H7 (cell line): ENCODE measurements around the gene C4orf50. TPM values are rescaled to one million over a fixed set of nuclear protein-coding genes. Genes with fewer than 3 reads are reported as not detected.

Experiments used
- DNase-seq: peaks from one replicate; pipeline ENCODE4 v3.0.0; 2012
- H3K27me3 ChIP-seq: 2 replicates; pipeline ENCODE4 v1.6.0; 2011; ENCODE audit warnings: mild to moderate bottlenecking, low read length; ENCODE audit not compliant: control insufficient read depth, insufficient read depth
- H3K36me3 ChIP-seq: replicated peaks from 2 replicates; pipeline ENCODE4 v1.5.1; 2011; ENCODE audit warnings: low read length; ENCODE audit not compliant: control insufficient read depth, insufficient read depth
- H3K4me3 ChIP-seq: 2 replicates; pipeline ENCODE4 v1.5.1; 2011; ENCODE audit warnings: low read depth, mild to moderate bottlenecking, control low read depth, low read length, moderate library complexity; ENCODE audit not compliant: insufficient read depth
- total RNA-seq: library from RNA; depleted of rRNA; stranded (reverse); fragments of >200 nt; shearing (Covaris generic); gene quantifications from 2 replicates; pipeline ENCODE4 v1.2.3, GENCODE V29; 2014

C4orf50 gene
- total RNA-seq, 1 experiment from 2014 or later: 0.10 TPM

DNA sequence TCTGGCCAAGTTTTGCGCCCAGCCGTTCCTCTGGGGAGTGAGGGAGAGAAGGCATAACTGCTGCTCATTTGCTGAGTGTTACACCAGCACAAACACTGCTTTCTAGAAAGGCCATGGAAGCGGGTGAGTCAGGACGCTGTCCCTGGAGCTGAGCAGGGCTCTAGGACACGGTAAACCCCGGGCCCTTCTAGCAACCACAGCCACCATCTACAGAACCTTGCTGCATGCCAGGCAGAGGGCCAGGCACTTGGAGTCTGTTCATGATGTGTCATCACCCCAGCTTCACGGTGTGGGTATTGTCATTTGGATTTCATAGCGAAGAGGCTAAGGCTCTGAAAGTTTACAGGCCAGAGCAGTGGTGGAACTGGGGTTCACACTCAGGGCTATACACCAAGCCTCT lies 31.8 kb upstream of the C4orf50 start:
- Histone ChIP-seq H3K36me3 (no peaks in the 10 kb centered on the region), H3K27me3 (no peaks in the 10 kb centered on the region; the same call in 1 of the 2 replicates), H3K4me3 (no peak overlapping the region)
- DNase-seq: no peak

DNA sequence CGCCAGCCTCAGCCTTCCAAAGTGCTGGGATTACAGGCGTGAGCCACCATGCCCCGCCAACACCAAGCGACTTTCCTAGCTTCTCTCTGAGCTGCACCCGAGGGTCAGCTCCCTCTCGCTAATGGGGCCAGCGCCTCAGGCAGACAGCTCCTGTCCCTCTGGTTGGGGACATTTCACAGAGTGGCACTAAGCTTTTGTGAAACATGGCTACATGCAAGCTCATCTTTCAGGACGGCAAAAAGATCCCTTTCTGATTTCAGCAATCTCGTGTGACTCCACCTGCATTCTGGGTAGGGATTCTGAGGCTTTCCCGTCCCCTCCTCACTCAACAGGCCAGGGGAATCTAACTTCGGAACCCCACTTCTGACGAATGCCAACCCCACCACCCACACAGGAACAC lies 31.0 kb upstream of the C4orf50 start:
- no peaks in the 10 kb centered on the region for H3K36me3 ChIP-seq
- no peak overlapping the region for H3K4me3 ChIP-seq
- H3K27me3 ChIP-seq: no peaks in the 10 kb centered on the region; the same call in 1 of the 2 replicates
- DNase-seq: no peak

DNA sequence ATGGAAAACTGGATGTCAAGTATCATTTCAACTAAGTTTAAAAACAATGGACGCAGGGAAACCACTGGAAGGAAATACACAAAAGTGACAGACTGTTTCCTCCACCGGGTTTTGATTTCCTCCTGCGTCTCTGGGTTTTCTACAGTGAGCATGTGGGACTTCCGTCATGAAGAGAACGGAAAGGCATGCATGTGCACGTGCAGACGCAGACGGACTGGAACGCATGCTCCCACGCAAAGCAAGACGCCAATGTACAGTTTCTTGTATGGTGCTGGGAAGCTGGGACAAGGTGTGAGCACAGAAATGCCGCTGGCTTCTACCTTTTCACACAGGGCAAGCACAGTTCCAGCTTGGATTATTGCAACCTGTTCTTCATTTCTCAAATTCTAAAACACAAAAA lies 30.3 kb upstream of the C4orf50 start:
- no peak overlapping the region for H3K4me3 ChIP-seq
- no peaks in the 10 kb centered on the region; the same call in 1 of the 2 replicates for H3K27me3 ChIP-seq
- H3K36me3 ChIP-seq: no peaks in the 10 kb centered on the region
- no peak for DNase-seq

DNA sequence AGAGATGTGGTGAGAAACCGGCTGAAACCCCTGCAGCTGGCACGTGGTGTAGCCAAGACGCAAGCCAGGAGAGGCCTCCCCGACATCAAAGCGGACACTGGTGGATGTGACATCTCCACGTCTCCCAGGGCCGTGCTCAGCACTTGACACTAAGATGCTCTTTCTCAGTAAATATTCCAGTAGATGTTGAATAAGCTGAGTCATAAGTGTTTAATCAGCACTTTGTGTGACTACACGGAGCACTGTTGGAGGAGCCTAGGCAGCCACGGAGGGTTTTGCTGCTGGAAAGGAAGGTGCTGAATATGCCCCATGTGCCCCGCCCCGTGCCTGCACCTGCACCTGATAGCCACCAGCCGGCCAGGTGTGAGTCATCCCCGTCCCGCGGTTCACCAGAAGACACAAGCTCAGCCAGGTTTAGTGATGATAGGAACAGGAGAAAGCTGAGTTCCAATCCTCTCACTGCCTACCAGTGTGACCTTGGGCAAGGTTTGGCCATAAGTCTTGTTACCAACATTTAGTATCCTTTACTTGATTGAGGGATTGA lies 29.0 kb upstream of the C4orf50 start:
- H3K4me3 ChIP-seq: no peak overlapping the region
- H3K36me3 ChIP-seq: no peaks in the 10 kb centered on the region
- peak; percentile 80 for DNase-seq

DNA sequence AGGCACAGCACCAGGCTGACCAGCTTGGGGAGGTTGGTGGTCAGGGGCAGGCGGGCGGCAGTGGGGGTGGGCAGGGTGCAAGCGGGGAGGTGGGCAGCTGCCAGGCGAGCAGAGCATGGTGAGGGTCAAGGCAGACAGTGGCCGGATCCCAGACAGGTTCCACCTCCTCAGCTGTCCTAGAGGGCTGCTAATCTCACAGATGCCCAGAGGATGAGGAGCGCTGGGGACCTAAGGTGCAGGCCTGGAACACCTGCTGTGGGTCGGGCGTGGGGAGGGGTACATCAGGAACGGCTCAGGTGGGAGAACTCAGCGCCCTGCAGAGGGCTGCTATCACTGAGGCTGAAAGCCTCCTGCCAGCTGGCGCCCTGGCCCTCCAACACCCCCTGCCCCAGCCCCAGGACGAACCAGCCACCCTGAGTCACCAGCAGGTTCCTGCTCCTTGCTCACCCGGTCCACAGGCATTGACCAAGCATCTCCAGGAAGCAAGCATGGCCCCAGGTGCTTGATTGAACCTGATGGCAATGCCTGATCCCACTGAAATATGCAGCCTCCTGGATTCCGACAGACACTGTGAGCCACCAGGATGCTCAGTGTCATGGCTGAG lies 28.4 kb upstream of the C4orf50 start:
- H3K4me3 ChIP-seq: no peak overlapping the region
- no peaks in the 10 kb centered on the region for H3K36me3 ChIP-seq
- DNase-seq: no peak
- H3K27me3 ChIP-seq: no peaks in the 10 kb centered on the region; the same call in 1 of the 2 replicates

More for the DNA sequence above, 29.0 kb upstream of the C4orf50 start:
- no peaks in the 10 kb centered on the region; the same call in 1 of the 2 replicates for H3K27me3 ChIP-seq

DNA sequence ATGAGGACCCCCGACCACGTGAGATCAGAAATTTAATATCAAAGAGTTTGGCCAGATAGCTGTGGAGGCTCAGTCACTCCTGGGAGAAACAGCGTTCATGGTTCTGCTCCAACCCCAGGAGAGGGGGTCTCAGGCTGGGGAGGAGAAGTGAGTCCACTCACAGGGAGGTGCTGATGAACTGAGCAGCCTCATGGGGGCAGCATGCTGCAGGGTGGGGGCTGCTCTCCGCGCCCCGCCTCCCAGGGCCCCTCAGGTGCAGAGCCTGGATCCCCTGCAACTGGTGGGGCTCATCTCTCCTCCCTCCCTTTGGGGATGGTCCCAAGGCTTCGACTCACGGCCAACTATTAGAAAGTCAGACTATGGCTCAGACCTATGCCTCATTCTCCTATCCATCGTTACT lies 26.6 kb upstream of the C4orf50 start:
- DNase-seq: peak; percentile 95

DNA sequence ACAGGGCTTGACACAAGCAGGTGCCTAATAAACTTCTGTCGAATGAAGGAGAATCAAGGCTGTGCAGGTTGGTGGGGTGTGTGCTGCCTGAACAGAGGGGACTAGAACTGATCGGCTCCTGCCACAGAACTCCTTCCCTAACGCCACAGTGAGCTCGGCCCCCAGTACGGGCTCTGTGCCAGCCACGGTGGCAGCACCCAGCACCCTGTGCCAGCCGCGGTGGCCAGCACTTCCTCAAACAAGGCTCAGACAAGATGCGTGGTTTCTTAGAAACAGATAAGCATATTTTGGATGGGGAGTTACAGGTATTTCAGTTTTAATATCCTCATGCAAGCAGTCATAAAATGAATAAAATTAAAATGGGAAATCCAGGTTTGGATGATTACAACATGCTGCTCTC lies 26.0 kb upstream of the C4orf50 start:
- H3K4me3 ChIP-seq: no peak overlapping the region
- H3K36me3 ChIP-seq: no peaks in the 10 kb centered on the region
- DNase-seq: no peak
- H3K27me3 ChIP-seq: peaks cover 4% of the 10 kb centered on the region; the same call in 1 of the 2 replicates

More for the DNA sequence above, 26.6 kb upstream of the C4orf50 start:
- peaks cover 4% of the 10 kb centered on the region; the same call in 1 of the 2 replicates for H3K27me3 ChIP-seq
- no peaks in the 10 kb centered on the region for H3K36me3 ChIP-seq
- H3K4me3 ChIP-seq: no peak overlapping the region

DNA sequence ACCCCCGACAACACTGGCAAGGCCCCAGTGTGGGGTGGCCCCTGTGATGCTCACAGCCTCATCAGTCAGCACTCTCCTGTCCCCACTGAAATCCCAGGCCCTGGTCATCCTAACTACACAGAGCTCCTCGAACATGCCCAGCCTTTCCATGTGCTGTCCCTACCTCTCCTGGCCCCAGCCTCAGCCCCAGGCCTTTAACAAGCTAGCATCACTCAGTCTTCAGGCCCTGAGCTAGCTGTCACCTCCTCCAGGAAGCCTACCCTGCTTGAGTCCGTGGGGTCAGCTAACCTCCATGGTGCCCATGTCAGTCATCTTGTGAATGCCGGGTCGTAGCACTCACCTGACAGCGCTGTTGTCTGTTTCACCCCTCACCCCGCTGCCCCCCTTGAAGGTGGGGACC lies 25.6 kb upstream of the C4orf50 start:
- Histone ChIP-seq H3K4me3 (no peak overlapping the region), H3K36me3 (no peaks in the 10 kb centered on the region), H3K27me3 (peaks cover 5% of the 10 kb centered on the region; the same call in 1 of the 2 replicates)
- no peak for DNase-seq

DNA sequence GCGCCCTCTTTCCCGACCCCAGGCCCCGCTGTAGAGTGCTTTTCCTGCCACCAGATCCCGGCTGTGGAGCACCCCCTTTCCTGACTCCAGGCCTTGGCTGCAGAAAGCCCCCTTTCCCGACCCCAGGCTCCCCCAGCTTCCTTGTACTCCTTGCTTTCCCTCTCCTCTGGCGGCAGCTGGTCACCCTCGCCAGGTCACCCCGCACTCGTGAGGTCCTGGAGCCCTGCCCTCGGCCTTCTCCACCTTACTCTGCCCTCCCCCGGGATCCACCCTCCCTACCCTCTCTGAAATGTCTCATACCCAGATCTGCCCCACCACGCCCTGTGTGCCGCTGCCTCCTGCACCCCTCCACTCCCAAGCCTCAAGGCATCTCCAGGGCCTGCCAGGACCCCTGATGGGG lies 25.0 kb upstream of the C4orf50 start:
- H3K36me3 ChIP-seq: no peaks in the 10 kb centered on the region
- H3K27me3 ChIP-seq: peaks cover 5% of the 10 kb centered on the region; the same call in 1 of the 2 replicates
- no peak overlapping the region for H3K4me3 ChIP-seq
- DNase-seq: peak; percentile 61

DNA sequence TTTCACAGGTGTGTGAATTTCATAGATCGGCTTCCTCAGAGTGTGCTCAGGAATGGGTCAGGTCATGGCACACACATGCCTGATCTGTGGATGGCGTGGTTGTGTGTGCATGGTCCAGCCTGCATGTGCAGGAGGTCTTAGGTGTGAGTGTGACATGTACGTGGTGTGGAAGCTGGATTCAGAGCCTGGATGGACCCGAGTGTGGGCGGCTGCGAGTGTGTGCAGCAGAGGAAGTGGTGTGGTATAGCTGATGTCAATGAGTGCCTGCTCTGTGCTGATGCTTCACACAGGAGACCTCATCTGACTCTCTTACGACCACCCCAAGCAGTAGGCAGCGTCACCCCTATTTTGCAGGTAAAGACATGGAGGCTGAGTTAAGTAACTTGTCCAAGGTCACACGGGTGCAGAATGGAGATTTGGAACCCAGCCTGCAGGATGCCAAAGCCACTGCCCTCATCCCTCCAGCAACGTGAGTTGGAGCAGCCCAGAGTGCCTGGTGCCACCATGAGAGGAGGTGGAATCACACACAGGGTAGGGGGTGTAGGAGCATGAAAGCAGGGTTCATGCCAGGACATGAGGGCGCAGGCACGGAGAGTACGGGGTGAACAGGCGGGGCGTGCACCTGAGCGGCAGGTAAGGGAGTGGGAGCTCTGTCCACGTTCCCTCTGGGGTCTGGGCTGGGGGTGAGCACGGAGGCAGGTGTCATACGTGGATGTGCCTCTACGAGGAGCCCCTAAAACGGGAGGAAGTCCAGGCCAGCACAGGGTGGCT lies 24.2 kb upstream of the C4orf50 start:
- no peak for DNase-seq
- Histone ChIP-seq H3K4me3 (no peak overlapping the region), H3K27me3 (peaks cover 5% of the 10 kb centered on the region; the same call in 1 of the 2 replicates), H3K36me3 (no peaks in the 10 kb centered on the region)

DNA sequence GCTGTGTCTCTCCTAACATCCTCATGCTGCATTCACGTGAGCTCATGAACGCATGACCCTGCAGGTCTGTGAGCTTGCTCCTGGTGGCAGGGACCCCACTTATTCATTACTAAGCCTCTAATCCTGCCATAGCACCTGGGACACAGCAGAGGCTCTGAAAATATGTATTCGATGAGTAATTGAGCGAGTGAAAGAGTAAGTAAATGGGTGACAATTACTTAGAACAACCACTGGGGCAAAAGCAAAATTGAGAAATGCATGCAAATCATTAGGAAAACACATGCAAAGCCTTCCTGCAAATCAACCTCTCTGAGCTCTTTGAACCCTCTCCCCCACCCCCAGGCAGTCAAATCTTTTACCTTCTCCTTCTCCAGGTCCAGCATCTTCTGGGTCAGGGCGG lies 23.6 kb upstream of the C4orf50 start:
- Histone ChIP-seq H3K4me3 (no peak overlapping the region), H3K27me3 (peaks cover 5% of the 10 kb centered on the region; the same call in 1 of the 2 replicates), H3K36me3 (no peaks in the 10 kb centered on the region)

DNA sequence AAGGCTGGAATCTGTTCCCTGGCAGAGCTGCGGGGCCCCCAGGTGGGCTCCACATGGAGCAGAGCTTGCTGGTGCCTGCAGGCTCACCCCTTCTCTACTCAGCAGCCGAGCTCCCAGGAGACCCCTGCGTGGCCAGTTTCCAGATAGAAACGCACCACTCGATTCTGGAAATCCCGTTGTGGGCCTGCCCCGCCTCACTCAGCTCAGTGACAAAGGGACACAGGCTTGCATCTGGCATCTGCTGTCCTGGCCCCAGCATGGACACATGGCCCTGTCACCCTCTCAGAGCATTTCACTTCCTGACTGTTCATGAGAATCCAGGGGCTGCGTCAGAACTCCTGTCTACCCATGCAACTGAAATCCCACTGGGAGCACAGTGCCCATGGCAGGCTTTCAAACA lies 20.5 kb upstream of the C4orf50 start:
- no peak overlapping the region for H3K4me3 ChIP-seq
- DNase-seq: no peak

More for the DNA sequence above, 23.6 kb upstream of the C4orf50 start:
- no peak for DNase-seq

DNA sequence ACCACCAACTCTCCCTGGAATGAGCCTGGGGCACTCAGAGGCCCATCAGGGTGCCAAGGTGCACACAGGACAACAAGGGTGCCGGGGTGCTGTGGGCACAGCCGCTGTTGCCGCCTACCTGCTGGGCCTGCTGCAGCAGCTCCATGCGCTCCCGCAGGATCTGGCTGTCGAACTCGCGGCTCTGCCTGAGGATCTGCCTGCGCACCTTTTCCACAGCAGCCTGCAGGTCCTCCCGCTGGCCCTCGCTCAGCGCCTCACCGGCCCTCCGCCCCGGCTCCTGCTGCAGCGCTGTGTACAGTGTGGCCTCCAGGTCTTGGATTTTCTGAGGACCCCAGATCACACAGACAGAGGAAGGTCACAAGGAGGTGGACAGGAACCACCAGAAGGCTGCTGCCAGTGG lies 17.6 kb upstream of the C4orf50 start:
- peaks cover 4% of the 10 kb centered on the region; the same call in 1 of the 2 replicates for H3K27me3 ChIP-seq
- no peaks in the 10 kb centered on the region for H3K36me3 ChIP-seq
- peak; percentile 61 for DNase-seq
- H3K4me3 ChIP-seq: no peak overlapping the region

More for the DNA sequence above, 20.5 kb upstream of the C4orf50 start:
- no peaks in the 10 kb centered on the region for H3K36me3 ChIP-seq
- H3K27me3 ChIP-seq: peaks cover 5% of the 10 kb centered on the region; the same call in 1 of the 2 replicates

DNA sequence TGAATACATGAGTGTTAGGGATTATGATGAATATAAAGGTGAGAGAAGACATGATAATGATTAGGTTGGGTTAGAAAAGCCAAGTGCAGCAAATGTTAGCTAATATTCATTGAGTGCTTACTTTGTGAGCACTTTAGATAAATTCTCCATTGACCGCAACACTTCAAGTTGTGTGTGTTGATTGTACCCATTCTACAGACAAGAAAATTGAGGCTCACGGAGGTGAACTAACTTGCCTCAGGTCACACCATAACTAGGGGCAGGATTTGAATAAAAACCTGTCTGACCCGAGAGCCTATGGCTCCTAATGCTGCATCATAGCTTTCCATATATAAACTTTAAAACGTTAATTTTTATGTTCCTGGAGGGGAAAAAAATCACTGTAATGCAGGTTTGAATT lies 15.2 kb upstream of the C4orf50 start:
- DNase-seq: no peak
- Histone ChIP-seq H3K36me3 (no peaks in the 10 kb centered on the region), H3K4me3 (no peak overlapping the region), H3K27me3 (no peaks in the 10 kb centered on the region)
